H1 (cell line): ENCODE data around the gene MCEE. TPM values are rescaled to one million over a fixed set of nuclear protein-coding genes. Genes with fewer than 3 reads are reported as not detected.

Experiments
- CTCF ChIA-PET: fragments of 300-600 bp; sonication (Branson Sonifier 250); formaldehyde crosslinking; loops from one replicate; lab custom pipeline; 2021; ENCODE audit not compliant: partially characterized antibody; lab: Charles Lee
- POLR2A ChIA-PET: fragments of 300-600 bp; sonication (Branson Sonifier 250); formaldehyde crosslinking; loops from one replicate; lab custom pipeline; 2021; ENCODE audit warnings: inconsistent platforms; ENCODE audit not compliant: partially characterized antibody; lab: Charles Lee
- DNase-seq, 2 experiments: peaks; one replicate each; pipeline versions ENCODE4 v3.0.0 to v3.0.0-alpha.2; 2010 to 2022; ENCODE audit warnings: low spot score in 2 of 2, low read depth in 1 of 2, mixed read lengths in 1 of 2
- FAIRE-seq: peaks from 2 replicates; lab custom pipeline; 2011; peaks lifted over from hg19 to GRCh38; lab: Jason Lieb, UNC
- H2AFZ ChIP-seq: 2 replicates; pipeline ENCODE4 v1.8.1; 2012; ENCODE audit warnings: low read length, inconsistent platforms
- H2AK5ac ChIP-seq: 2 replicates; pipeline ENCODE4 v1.6.1; 2013; ENCODE audit warnings: low read depth, low read length
- H2BK120ac ChIP-seq: replicated peaks from 2 replicates; pipeline ENCODE3; 2013; ENCODE audit warnings: low read depth, low read length, inconsistent platforms
- H2BK12ac ChIP-seq: 2 replicates; pipeline ENCODE4 v1.6.1; 2013; ENCODE audit warnings: low read depth, low read length
- H2BK15ac ChIP-seq: 2 replicates; pipeline ENCODE4 v1.6.1; 2013; ENCODE audit warnings: low read length
- H2BK20ac ChIP-seq: 2 replicates; pipeline ENCODE4 v1.6.1; 2013; ENCODE audit warnings: low read length
- H2BK5ac ChIP-seq: 2 replicates; pipeline ENCODE4 v1.6.1; 2013; ENCODE audit warnings: low read depth, low read length
- H3K14ac ChIP-seq: 2 replicates; pipeline ENCODE4 v1.6.1; 2013; ENCODE audit warnings: inconsistent platforms; ENCODE audit not compliant: insufficient read length
- H3K18ac ChIP-seq: 2 replicates; pipeline ENCODE4 v1.6.1; 2013; ENCODE audit warnings: low read length; ENCODE audit errors: extremely low read depth
- H3K23ac ChIP-seq: 2 replicates; pipeline ENCODE4 v1.6.1; 2013; ENCODE audit warnings: inconsistent platforms; ENCODE audit not compliant: insufficient read length
- H3K23me2 ChIP-seq: 2 replicates; pipeline ENCODE4 v1.6.1; 2013; ENCODE audit warnings: low read depth, low read length
- H3K27ac ChIP-seq: 2 replicates; pipeline ENCODE4 v1.6.1; 2011; ENCODE audit warnings: low read depth, low read length, inconsistent platforms
- H3K27me3 ChIP-seq, 4 experiments: replicated peaks in 1 of 4; 1 replicate in 1 of 4; 2 replicates in 3 of 4; pipeline versions ENCODE4 v1.6.1 to v1.8.1; 2011 to 2013; ENCODE audit warnings: low read length in 3 of 4, mild to moderate bottlenecking in 3 of 4, inconsistent platforms in 2 of 4, mixed read lengths in 2 of 4, moderate library complexity in 1 of 4; ENCODE audit not compliant: control insufficient read depth in 3 of 4, insufficient read depth in 3 of 4; ENCODE audit errors: extremely low read depth in 1 of 4
- H3K36me3 ChIP-seq, 4 experiments: 2 replicates each; pipeline versions ENCODE4 v1.6.1 to v1.8.1; 2011 to 2013; ENCODE audit warnings: mild to moderate bottlenecking in 4 of 4, low read length in 3 of 4, moderate library complexity in 2 of 4, control low read depth in 1 of 4, inconsistent platforms in 1 of 4; ENCODE audit not compliant: insufficient read depth in 4 of 4, control insufficient read depth in 2 of 4
- H3K4ac ChIP-seq: replicated peaks from 2 replicates; pipeline ENCODE3; 2013; ENCODE audit warnings: low read length, low read depth, mixed read lengths, inconsistent platforms; ENCODE audit not compliant: insufficient read length
- H3K4me1 ChIP-seq, 4 experiments: replicated peaks in 1 of 4; 1 replicate in 1 of 4; 2 replicates in 3 of 4; pipeline versions ENCODE4 v1.6.1 to v1.8.1; 2011 to 2013; ENCODE audit warnings: low read length in 3 of 4, inconsistent platforms in 2 of 4, mixed read lengths in 1 of 4; ENCODE audit not compliant: insufficient read depth in 4 of 4, control insufficient read depth in 3 of 4
- H3K4me2 ChIP-seq, 2 experiments: 2 replicates each; pipeline versions ENCODE4 v1.6.1 to v1.8.1; 2011 to 2013; ENCODE audit warnings: low read depth in 2 of 2, low read length in 2 of 2, control low read depth in 1 of 2, inconsistent platforms in 1 of 2, mild to moderate bottlenecking in 1 of 2; ENCODE audit not compliant: insufficient read depth in 1 of 2
- H3K4me3 ChIP-seq, 4 experiments: fragments of 200-600, 300-600 bp in 1 of 4; sonication (generic), shearing (Covaris generic), sonication (Bioruptor Twin) in 1 of 4; 2 replicates each; pipeline versions ENCODE4 v1.5.1 to v1.8.1; 2011 to 2016; ENCODE audit warnings: low read length in 4 of 4, low read depth in 3 of 4, control low read depth in 2 of 4, inconsistent platforms in 2 of 4, mild to moderate bottlenecking in 2 of 4, mixed read lengths in 1 of 4, moderate library complexity in 1 of 4; ENCODE audit not compliant: insufficient read depth in 2 of 4; ENCODE audit errors: extremely low read depth in 1 of 4
- H3K56ac ChIP-seq: replicated peaks from 2 replicates; pipeline ENCODE3; 2013; ENCODE audit warnings: low read depth, mild to moderate bottlenecking, mixed read lengths, low read length, inconsistent platforms; ENCODE audit not compliant: insufficient read length
- H3K79me1 ChIP-seq: 2 replicates; pipeline ENCODE4 v1.6.1; 2013; ENCODE audit warnings: low read depth, low read length, control low read depth
- H3K79me2 ChIP-seq, 2 experiments: 2 replicates each; pipeline versions ENCODE4 v1.6.1 to v1.8.1; 2012 to 2013; ENCODE audit warnings: low read length in 2 of 2, mild to moderate bottlenecking in 2 of 2, inconsistent platforms in 1 of 2; ENCODE audit not compliant: insufficient read depth in 2 of 2, control insufficient read depth in 1 of 2
- H3K9ac ChIP-seq, 4 experiments: replicated peaks in 1 of 4; 1 replicate in 1 of 4; 2 replicates in 3 of 4; pipeline versions ENCODE4 v1.6.1 to v1.8.1; 2011 to 2013; ENCODE audit warnings: low read depth in 3 of 4, low read length in 3 of 4, control low read depth in 2 of 4, mild to moderate bottlenecking in 2 of 4, moderate library complexity in 2 of 4, inconsistent platforms in 1 of 4; ENCODE audit errors: extremely low read depth in 1 of 4
- H3K9me3 ChIP-seq, 2 experiments: 2 replicates each; pipeline versions ENCODE4 v1.6.1 to v1.8.1; 2012 to 2013; ENCODE audit warnings: mild to moderate bottlenecking in 2 of 2, moderate library complexity in 2 of 2, control low read depth in 1 of 2, inconsistent platforms in 1 of 2, low read depth in 1 of 2, low read length in 1 of 2, mixed read lengths in 1 of 2; ENCODE audit not compliant: insufficient read depth in 2 of 2
- H4K20me1 ChIP-seq, 2 experiments: replicated peaks in 1 of 2; 2 replicates each; pipeline versions ENCODE3 to v1.8.1; 2011 to 2013; ENCODE audit warnings: inconsistent platforms in 2 of 2, low read length in 2 of 2, mild to moderate bottlenecking in 1 of 2; ENCODE audit not compliant: insufficient read depth in 2 of 2, control insufficient read depth in 1 of 2
- H4K5ac ChIP-seq: 2 replicates; pipeline ENCODE4 v1.6.1; 2013; ENCODE audit warnings: low read length, low read depth, mixed read lengths, inconsistent platforms; ENCODE audit not compliant: insufficient read length
- H4K8ac ChIP-seq: 2 replicates; pipeline ENCODE4 v1.8.0; 2013; ENCODE audit warnings: mild to moderate bottlenecking, moderate library complexity, low read length, inconsistent platforms; ENCODE audit not compliant: insufficient read depth; ENCODE audit errors: extremely low read depth
- H4K91ac ChIP-seq: replicated peaks from 2 replicates; pipeline ENCODE3; 2013; ENCODE audit warnings: low read length, mixed read lengths, inconsistent platforms; ENCODE audit not compliant: insufficient read length
- CEBPB ChIP-seq: IDR thresholded peaks from 2 replicates; pipeline ENCODE4 v1.6.1; 2012; ENCODE audit warnings: low read depth, low read length
- E2F6 ChIP-seq: IDR thresholded peaks from 2 replicates; pipeline ENCODE4 v1.6.1; 2012; ENCODE audit warnings: inconsistent platforms
- GABPA ChIP-seq: IDR thresholded peaks from 2 replicates; pipeline ENCODE4 v1.6.1; 2011; ENCODE audit warnings: mild to moderate bottlenecking, low read length, moderate library complexity, borderline replicate concordance; ENCODE audit not compliant: insufficient read depth
- HDAC6 ChIP-seq: IDR thresholded peaks from one replicate; pipeline ENCODE4 v1.7.1; 2012; ENCODE audit warnings: low read depth, mild to moderate bottlenecking, inconsistent platforms, low read length, moderate library complexity
- MAFK ChIP-seq: IDR thresholded peaks from 2 replicates; pipeline ENCODE4 v1.6.1; 2012; ENCODE audit warnings: low read depth, mild to moderate bottlenecking, improper control_type of control experiment, low read length
- RBBP5 ChIP-seq: IDR thresholded peaks from 2 replicates; pipeline ENCODE4 v1.7.1; 2012; ENCODE audit warnings: low read depth, mild to moderate bottlenecking, inconsistent platforms, low read length, moderate library complexity, borderline replicate concordance
- SIRT6 ChIP-seq: IDR thresholded peaks from one replicate; pipeline ENCODE4 v1.7.1; 2012; ENCODE audit warnings: low read length, inconsistent platforms
- SP2 ChIP-seq: IDR thresholded peaks from 2 replicates; pipeline ENCODE4 v1.6.1; 2012; ENCODE audit warnings: mild to moderate bottlenecking, low read length, inconsistent platforms
- SP4 ChIP-seq: IDR thresholded peaks from 2 replicates; pipeline ENCODE4 v1.6.1; 2012; ENCODE audit warnings: low read length, inconsistent platforms
- TAF1 ChIP-seq: IDR thresholded peaks from 2 replicates; pipeline ENCODE4 v1.6.1; 2011; ENCODE audit warnings: mild to moderate bottlenecking, low read depth, low read length
- TCF12 ChIP-seq: IDR thresholded peaks from 2 replicates; pipeline ENCODE4 v1.6.1; 2011; ENCODE audit warnings: low read depth, mild to moderate bottlenecking, low read length
- ZNF274 ChIP-seq: IDR thresholded peaks from 2 replicates; pipeline ENCODE4 v1.7.0; 2012; ENCODE audit warnings: low read length, borderline replicate concordance; ENCODE audit errors: extremely low read depth
- WGBS, 2 experiments: shearing (Covaris generic) in 1 of 2; methylation state at CpG; one replicate each; pipeline versions ENCODE4 v1.1.6 to v1.1.7; 2013 to 2015; ENCODE audit warnings: low lambda C conversion rate in 2 of 2, mixed read lengths in 2 of 2, inconsistent platforms in 1 of 2, low coverage in 1 of 2, missing lambda C conversion rate in 1 of 2; ENCODE audit not compliant: insufficient replicate concordance in 2 of 2, insufficient coverage in 1 of 2, insufficient read length in 1 of 2; ENCODE audit errors: extremely low coverage in 1 of 2, missing lambda C conversion rate in 1 of 2; 5-methylcytosine and 5-hydroxymethylcytosine counted together
- polyA plus RNA-seq, 7 experiments: library from polyadenylated mRNA; depleted of rRNA in 3 of 7; stranded (reverse) in 5 of 7; unstranded in 2 of 7; fragments of >200 nt in 5 of 7; fragments of 200-250 nt in 2 of 7; gene quantifications; 1 replicate in 5 of 7; 2 replicates in 1 of 7; 4 replicates in 1 of 7; pipeline versions ENCODE4 v1.2.1 to v1.2.3, GENCODE V29; 2011 to 2013; ENCODE audit warnings: missing spikeins in 2 of 7, mixed read lengths in 2 of 7
- total RNA-seq: library from RNA; stranded (reverse); fragmentation: NEBNext Ultra II Directional; extraction: Animal tissue kit (Norgen Biotek cat#: 25700); gene quantifications from 2 replicates; pipeline ENCODE4 v1.2.1, GENCODE V29; 2021

The MCEE gene
- total and polyA plus RNA-seq, 2 of the 8 experiments (the other 6 are each of a cell fraction or from before 2014, with no cell fraction given), result 7.3 to 14.1 TPM

GRCh38 chr2:71064110-71064611 is 65.9 kb downstream of the MCEE start:
- Histone ChIP-seq H3K36me3 (no peaks in the 10 kb centered on the region), H2BK12ac (no peak overlapping the region), H2BK20ac (no peak overlapping the region), H3K4me2 (no peak overlapping the region), H3K14ac (no peak overlapping the region), H3K79me2 (peaks cover 0 to 4% of the 10 kb centered on the region in 2 experiments; a peak in 3 of 4 replicates), H2BK120ac (no peak overlapping the region), H3K4me1 (peaks cover 0 to 4% (median 0%) of the 10 kb centered on the region in 4 experiments; a peak in 4 of 7 replicates), H3K23ac (no peak overlapping the region), H3K4ac (no peak overlapping the region), H4K20me1 (no peaks in the 10 kb centered on the region), H3K27me3 (no peaks in the 10 kb centered on the region; a peak in 1 of 7 replicates), H3K23me2 (peaks cover 12% of the 10 kb centered on the region), H3K9ac (no peak overlapping the region), H3K56ac (no peak overlapping the region), H3K18ac (no peak overlapping the region), H2BK15ac (no peak overlapping the region), H3K9me3 (no peaks in the 10 kb centered on the region), H2BK5ac (no peak overlapping the region), H3K79me1 (no peaks in the 10 kb centered on the region), H2AK5ac (no peak overlapping the region), H2AFZ (no peak overlapping the region), H4K91ac (no peak overlapping the region), H3K4me3 (no peak overlapping the region), H3K27ac (no peak overlapping the region), H4K5ac (no peak overlapping the region), H4K8ac (no peak overlapping the region)
- 85% methylated on average over 7 of the region's 9 CpGs; no CpG with 5 or more reads in 1 of the 2 experiments for WGBS, 2 experiments
- FAIRE-seq (no peak), DNase-seq (no peak)
- ChIA-PET POLR2A (no interaction called here), CTCF (no interaction called here)
- TF ChIP-seq E2F6 (no peak), TAF1 (no peak), MAFK (no peak), ZNF274 (no peak), GABPA (no peak), RBBP5 (no peak), SIRT6 (no peak), SP2 (no peak), SP4 (no peak), HDAC6 (no peak), TCF12 (no peak), CEBPB (no peak)
